Brain pericyte (primary cell): Measurements from ENCODE around the gene MTCH2.
"Not testable (repeated sequence)": the region's sequence is repeated elsewhere in the genome, so short reads cannot be mapped to it uniquely, and the experiment has no call there.

Experiments
- DNase-seq: peaks from one replicate; pipeline ENCODE4 v3.0.0-alpha.2; 2012; ENCODE audit warnings: low read depth, low spot score

The MTCH2 gene

DNA sequence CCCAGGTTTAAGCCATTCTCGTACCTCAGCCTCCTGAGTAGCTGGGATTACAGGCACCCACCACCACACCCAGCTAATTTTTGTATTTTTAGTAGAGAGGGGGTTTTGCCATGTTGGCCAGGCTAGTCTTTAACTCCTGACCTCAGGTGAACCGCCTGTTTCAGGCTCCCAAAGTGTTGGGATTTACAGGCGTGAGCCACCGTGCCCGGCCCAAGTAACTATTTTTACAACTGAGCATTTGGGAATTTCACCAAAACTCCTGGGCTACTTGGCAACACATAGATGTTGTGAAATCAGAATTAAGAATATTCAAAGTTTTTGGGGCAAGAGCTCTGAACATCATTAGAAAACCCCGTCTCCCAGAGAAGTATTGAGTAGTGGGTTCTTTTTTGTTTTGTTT is 1.9 kb downstream of the MTCH2 start:
- not testable (repeated sequence) for DNase-seq

DNA sequence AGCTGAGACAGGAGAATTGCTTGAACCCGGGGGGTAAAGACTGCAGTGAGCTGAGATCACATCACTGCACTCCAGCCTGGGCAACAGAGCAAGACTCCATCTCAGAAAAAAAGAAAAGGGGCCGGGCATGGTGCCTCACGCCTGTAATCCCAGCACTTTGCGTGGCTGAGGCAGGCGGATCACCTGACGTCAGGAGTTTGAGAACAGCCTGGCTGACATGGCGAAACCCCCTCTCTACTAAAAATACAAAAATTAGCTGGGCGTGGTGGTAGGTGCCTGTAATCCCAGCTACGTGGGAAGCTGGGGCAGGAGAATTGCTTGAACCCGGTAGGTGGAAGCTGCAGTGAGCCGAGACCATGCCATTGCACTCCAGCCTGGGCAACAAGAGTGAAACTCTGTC is 6.0 kb downstream of the MTCH2 start:
- DNase-seq: not testable (repeated sequence)

DNA sequence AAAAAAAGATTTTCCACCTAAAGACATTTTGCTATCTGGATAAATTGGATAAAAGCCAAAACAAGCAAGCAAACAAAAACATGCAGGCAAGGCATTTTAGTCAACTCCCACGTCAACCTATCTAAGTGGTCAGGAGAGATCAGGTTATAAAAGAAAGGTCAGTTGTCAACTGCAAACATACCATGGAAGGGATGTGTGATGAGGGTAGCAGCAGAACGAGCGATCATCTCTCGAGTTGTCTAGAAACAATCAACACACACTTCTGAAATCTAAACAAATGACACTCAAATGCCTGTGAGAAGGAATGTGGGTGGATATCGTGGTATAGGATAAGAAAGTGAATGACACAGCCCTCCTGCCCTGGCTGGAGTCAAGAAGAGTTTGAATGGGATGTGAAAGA is 10.9 kb downstream of the MTCH2 start:
- DNase-seq: no peak

DNA sequence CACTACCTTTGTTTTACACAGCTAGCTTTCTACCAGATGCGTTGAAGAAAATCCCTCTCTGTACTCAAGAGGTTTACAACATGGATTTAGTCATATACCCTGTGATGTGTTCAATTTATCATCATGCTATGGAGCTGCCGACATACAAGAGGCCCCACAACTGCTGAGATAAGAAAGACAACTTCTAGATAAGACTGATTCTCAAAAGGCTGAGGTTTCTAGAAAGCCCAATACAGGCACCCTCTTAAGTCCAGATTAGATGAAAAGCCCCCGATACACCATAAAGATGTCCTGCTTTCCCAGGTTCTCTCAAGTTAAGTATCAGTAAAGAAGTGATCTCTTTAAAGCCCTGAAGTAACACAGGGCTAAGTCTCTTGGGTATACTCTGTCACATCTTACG is 14.3 kb downstream of the MTCH2 start:
- no peak for DNase-seq

DNA sequence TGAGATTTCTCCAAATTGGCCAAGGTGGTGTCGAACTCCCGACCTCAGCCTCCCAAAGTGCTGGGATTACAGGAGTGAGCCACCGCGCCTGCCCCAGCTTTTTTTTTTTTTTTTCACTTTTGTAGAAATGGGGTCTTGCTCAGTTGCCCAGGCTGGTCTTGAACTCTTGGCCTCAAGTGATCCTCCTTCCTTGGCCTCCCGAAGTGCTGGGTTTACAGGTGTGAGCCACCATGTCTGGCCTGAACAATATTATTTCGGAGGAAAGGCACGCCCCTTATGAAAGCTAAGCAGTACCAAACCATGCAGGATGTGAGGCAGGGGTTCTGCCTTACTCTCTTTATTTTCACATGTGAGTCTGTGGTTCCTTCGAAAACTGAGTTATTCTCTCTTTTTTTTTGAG is 16.1 kb downstream of the MTCH2 start:
- DNase-seq: no peak

DNA sequence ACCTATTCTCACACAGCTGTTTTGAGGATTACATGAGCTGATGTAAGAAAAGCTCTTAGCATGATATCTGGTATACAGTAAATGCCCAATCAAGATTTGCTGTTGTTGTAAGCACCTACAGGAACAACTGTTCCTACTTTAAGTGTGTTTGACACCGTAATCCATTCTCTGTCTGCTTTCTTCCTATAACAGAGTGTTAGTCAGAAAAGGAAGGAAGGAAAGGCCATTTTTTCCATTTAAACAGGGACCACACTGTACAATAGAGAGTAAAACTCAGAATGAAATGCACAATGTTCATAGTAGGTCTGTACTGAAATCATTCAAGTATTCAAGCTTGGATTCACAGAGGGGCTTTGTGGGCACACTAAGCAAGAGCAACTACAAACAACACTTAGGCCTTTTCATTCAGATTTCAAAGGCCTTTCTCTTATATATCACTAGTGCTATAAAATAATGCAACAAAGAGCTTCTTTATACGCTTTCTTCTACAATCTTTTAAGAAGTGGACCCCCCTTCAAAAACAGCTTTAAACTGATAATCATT is 21.5 kb downstream of the MTCH2 start:
- no peak for DNase-seq

DNA sequence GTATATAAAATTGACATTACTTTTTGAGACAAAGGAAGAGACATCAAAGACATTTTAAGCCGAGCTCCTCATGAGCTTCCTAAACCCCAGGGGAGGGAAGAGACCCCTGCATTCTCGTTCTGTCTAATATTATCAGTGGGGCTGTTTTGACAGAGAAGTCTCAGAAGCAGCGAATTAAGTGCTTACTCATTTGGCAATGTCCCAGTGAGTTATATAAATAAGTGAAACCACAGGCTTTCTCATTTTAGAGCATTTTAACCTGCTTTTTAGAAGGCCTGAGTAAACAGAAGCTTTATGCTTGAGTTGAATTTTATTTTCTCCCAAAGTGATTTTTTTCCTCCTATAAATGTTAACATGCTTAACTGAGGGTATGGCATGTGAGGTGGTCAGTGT is 24.9 kb downstream of the MTCH2 start:
- peak; percentile 11 for DNase-seq

DNA sequence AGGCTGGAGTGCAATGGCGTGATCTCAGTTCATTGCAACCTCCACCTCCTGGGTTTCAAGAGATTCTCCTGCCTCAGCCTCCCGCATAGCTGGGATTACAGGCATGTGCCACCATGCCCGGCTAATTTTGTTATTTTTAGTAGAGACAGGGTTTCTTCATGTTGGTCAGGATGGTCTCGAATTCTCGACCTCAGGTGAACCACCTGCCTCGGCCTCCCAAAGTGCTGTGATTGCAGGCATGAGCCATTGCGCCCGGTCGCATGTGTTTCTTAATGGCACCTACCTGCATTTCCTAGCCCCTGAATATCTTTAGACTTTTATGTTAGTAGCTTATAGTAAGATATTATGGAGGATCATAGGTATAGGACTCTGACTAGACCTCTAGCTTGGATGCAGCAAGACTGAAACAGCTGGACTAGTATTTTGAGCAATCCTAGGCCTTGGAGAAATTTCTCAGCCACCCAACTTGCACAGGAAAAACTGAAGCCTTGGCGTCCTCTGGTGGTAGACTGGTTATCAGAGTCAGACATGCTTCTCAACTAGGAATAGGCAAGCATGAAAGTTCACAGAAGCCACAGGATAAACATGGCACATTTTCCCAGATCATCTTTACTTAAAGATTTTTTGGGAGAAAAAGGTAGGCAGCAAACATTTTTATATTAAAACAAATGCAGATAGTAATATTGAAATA is 25.5 kb downstream of the MTCH2 start:
- DNase-seq: peak; percentile 41

DNA sequence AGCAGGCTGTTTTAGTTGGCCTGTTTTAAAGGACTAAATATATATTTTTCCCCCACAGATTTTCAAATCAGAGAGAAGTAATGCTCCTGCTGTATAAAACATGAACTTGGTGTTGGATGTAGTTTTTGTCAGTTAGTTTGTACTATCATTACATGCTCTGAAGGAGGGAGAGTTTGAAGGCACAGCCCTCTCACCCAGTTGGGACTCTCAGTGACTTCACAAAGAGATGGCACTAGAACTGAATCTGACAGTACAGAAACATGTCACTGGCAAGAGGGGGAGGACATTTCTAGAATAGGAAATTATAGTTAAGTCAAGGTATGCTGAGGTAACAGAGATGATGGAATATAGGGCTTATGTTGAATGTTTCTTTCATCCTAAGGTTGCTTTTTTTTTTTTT is 27.1 kb downstream of the MTCH2 start:
- DNase-seq: no peak

DNA sequence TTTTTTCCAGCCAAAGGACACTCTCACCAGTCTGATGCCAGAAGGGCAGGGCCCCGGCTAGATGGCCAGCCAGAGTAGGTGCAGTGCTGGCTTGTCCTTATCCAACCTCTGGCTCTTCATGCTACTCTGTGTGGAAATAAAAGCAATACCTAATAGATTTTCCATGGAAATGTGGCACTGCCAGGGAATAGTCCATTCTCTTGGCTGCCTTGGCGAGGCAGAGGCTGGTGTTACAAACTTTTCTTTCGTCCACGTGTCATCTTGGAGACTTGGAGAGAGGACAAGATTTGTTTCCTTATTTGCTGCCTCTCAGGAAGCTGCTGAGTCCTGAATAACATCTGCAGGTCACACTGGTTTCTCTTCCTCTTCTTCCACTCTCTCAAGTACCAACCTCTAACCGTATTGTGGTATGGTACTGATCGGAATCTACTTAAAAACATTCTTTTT is 31.0 kb downstream of the MTCH2 start:
- DNase-seq: no peak

DNA sequence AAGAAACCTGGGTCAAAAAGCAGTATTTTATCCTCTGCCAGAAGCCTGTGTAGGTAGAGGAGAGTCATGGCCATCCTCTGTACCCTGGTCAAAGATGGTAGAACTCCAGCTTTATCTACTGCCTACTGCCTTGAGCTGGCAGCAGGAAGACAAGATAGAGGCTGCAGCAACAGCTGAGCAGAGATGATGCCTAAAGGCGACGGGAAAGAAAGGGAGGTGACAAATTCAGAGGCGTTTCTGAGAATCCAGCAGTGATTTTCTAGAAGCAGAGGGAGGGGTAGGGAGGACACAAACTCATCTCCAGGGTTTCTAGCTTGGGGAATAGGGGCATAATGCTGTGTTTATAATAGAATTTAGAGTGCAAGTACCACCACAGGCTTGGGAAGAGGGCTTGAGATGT is 32.7 kb downstream of the MTCH2 start:
- DNase-seq: no peak

DNA sequence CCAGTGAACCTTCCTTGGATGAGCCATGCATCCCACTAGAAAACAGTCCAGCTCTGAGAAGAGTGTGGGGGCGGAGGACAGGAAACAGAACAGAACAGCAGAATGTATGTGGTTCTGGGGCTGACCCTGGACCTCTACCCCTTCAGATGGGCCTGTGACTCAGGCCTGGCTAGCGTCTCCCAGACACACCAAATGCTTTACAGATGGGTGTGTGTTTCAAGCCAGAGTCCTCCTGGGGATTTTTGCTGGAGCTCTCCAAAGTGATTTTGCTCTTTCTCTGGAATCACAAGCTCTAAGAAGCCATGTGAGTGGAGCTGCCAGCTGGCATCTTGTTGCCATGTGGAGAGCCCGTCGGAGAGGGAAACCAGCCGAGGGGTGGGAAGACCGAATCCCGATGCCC is 35.0 kb downstream of the MTCH2 start:
- peak; percentile 77 for DNase-seq

DNA sequence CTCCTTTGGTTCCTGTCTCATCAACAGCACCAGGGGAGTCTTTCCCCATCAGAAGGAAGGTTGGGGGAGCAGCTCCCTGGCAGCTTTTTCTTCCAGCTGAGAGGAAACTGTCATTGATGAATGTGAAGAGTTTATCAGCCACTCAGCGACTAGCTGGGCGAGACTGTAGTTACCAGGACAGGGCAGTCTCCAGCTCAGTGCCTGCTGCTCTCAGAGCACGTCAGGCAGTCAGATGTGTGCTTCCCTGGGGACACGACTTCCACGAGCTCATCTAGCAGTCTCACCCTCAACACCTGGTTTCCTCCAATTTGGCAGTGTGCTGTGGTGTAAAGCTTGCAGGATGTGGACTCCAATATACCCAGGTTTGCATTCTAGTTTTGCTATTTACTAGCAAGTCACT is 35.6 kb downstream of the MTCH2 start:
- DNase-seq: no peak

DNA sequence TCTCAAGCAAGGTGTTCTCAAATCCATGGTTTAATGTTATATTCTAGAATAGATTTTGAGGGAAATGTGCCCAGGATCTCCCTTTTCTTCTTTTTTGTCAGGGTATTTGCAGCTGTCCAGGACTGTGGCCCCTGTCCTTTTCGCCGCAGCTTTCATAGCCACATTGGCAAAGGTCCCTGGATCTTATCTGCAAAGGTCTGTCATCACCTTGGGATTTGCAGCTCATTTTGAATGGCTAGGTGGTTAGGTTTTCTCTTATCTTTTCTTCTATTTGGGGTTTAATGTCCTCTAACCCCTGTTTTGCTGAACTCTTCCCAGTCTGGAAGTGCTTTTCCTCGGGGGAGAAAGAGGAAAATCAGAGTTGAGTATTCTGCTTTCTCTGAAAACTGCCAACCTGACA is 36.4 kb downstream of the MTCH2 start:
- no peak for DNase-seq

DNA sequence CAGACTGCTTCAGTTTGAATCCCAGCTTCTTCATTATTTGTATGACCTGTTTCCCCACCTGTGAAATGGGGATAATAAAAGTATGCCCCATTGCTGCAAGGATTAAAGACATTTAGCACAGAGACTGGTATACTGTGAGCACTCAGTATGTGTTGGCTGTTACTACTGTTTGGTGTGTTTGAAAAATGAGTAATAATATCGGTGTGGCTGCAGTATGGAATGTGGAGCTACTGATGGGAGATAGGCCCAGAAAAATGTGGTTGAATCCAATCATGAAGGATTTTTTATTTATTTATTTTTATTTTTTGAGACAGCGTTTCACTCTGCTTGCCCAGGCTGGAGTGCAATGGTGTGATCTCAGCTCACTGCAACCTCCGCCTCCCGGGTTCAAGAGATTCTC is 39.1 kb downstream of the MTCH2 start:
- no peak for DNase-seq

DNA sequence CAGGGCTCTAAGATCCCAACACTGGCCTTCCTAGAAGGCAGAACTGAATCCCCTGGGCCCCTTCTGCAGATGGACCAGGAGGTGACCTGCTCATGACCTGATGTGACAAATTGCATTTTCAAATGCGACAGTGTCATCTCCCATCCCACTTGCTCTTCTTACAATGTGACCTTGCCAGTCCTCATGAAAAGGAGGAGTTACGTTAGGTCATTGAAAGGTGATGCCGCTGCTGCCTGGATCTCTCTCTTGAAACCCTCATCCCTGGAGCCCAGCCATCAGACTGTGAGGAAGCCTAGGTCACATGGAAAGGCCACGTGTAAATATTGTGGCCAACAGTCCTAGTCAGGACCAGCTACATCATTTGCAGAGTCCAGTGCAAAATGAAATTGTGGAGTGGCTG is 42.5 kb downstream of the MTCH2 start:
- DNase-seq: no peak

DNA sequence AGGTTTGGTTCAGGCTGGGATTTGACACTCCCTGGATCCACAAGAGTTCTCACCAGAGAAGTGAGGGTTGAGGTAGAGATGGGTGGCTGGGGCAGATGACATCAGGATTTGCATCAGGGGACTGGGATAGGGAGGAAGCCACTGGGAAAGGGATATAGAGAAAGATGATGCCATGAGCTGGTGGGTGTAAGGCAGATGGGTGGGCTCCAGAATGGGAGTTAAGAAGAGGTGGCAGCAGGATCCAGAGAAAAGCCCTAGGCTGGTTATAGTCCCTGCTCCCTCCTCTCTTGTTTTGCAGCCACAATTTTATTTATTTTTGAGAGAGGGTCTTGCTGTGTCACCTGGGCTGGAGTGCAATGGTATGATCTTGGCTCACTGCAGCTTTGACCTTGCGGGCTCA is 46.4 kb downstream of the MTCH2 start:
- DNase-seq: no peak

DNA sequence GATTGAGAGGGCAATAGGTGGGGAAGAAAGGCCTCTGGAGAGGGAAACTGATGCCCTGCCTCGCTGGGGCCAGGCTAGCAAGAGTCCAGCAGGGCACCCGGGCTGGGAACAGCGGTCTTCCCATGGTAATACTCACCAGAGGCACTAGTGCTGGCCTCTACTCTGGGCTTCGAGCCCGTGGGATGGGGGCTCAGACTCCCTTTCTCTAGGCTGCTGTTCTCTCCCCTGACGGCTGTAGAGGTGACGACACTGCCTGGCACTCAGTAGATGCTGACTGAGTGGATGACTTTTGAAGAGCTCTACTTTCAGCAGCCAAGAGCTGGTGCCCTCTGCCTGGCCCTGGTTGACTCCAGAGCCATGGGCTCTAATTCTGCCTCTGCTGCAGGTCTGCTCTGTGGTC is 47.3 kb downstream of the MTCH2 start:
- no peak for DNase-seq

DNA sequence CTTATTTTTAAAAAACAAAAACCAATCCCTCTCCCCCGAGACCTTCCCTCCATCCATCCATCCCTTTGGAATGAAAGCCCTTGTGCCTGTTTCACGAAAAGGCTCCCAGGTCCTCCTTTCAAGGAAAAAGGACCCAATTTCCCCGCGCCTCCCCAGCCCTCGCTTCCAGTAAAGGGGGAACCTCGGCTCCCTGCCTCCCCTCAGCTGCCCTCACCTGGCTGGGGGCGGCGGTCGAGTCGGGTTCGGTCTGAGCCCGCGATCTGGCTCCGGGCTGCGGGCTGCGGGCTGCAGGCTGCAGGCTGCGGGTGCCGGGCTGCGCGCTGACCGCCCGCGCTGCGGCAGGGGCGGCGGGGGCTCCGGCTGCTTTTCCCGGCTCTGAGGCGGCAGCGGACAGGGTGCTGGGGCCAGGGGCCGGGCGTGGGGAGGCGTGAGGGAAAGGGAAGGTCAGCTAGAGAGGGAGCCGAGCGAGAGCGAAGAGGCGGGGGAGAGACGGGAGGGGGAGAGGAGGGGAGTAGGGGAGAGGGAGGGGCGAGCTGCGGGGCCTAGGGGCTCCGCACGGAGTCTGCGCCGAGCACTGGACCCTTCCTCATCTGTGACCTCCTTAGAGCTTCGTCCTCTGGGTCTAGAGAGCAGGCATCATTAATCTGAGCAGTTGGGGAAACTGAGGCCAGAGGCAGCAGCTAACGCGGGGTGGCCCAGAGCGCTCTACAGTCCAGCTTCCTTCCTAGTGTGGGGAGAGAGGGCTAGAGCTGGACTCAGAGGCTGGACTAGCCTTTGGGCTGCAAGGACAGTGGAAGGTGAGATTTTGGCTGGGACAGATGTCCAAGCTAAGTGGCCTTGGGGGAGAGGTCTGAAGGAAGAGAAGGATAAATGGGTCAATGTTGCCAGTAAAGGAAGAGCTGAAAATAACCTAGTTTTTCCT is 48.2 kb downstream of the MTCH2 start, which contains the start of gene C1QTNF4:
Gene C1QTNF4 (minus strand): TSS at position 478 of the 922 bp plus-strand sequence. CDS start 3,601 bp downstream, outside the sequence.
- no peak for DNase-seq

DNA sequence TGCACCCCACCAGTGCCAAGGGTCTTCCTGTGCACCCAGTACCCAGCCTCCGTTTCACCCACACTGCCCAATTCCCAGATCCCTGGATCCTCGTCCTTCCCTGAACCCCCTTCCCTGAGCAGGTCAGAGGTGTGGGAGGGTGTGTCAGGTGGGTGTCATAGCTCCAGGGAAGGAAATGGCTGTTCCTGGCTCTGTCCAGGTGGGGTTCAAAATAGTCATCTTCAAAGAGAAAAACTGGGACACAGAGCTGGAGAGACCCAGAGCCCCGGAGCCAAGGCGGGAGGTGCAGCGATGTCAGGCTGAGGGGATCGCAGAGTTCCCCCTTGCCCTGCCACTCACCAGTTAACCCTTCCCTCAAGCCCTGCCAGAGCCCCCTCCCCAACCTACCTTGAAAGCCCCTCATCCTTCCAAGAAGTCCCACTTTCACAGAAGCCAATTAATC is 48.8 kb downstream of the MTCH2 start:
- DNase-seq: no peak

DNA sequence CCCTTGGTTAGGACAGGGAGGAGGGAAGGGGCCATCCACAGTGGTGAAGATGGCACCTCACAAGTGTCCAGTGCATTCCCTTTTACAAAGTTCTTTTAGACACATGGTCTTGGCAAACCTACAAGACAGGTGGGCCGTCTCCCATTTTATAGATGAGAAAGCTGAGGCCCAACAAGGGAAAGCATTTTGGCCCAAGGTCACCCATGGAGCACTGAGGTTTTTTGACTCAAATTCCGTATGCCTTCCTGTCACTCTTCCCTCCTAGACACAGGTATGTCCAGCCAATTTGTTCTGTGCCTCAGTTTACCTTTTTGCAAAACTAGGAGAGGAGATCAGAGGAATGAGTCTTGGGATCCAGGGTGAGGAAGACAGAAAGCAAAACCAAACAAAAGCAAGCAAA is 49.4 kb downstream of the MTCH2 start:
- DNase-seq: no peak

DNA sequence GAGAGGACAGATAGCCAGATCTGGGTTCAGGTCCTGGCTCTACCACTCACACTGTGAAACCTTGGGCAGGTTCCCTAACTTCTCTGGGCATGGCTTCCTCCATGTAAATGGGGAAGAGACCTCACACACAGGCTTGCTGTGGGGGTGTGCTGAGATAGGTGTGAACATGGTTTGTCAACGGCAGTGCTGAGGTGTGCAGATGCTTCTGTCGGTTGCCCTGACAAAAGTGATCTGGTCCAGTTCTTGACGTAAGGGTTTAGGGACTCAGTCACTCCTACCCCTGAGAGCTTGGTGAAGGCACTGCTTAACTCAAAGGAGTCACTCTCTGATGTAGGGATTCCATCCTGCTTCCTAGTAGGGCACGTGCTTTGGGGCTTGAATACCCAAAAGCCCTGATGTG is 50.1 kb downstream of the MTCH2 start:
- DNase-seq: no peak

DNA sequence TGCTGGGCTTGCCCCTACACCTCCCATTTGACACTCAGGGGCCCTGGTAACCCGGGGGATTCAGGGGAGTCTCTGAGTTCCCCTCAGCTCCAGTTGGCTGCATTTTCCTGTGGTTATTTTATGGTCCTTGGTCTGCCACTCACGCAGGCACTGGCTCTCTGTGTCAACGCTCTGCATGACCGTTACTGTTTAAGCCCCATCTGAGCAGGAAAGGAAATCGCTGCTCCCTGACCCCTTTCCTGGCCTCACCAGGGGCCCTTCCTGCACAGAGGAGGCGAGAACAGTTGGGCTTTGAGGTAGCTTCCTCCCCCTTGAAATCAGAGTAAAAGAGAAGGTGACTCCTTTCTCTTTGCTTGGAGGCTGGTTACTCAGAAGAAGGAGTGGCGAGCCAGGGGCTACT is 50.6 kb downstream of the MTCH2 start:
- DNase-seq: no peak
